Mucosa of descending colon (tissue), 3 donors: ENCODE results near the gene CHCHD10. TPM values are rescaled to one million over a fixed set of nuclear protein-coding genes. Genes with fewer than 3 reads are reported as not detected.
A peak's percentile ranks its signal among the peaks of the same experiment; 100 is the strongest.

ENCODE experiments used
- ATAC-seq: fragments of 200-7000 bp; cut with Tn5 transposase; one replicate; pipeline ENCODE4 v1.9.1; 2020; ENCODE audit warnings: mild to moderate bottlenecking, moderate library complexity
- DNase-seq, 3 donors: peaks; one replicate each; pipeline ENCODE4 v3.0.0-alpha.2; 2020
- H3K36me3 ChIP-seq: fragments of 200-600 bp; one replicate; pipeline ENCODE4 v1.8.0; 2021; ENCODE audit warnings: low read depth, mild to moderate bottlenecking
- H3K4me1 ChIP-seq: fragments of 200-600 bp; one replicate; pipeline ENCODE4 v1.8.0; 2021; ENCODE audit warnings: low read depth, mild to moderate bottlenecking
- H3K4me3 ChIP-seq: fragments of 200-600 bp; one replicate; pipeline ENCODE4 v1.8.0; 2021; ENCODE audit warnings: mild to moderate bottlenecking
- H3K9me3 ChIP-seq: fragments of 200-600 bp; one replicate; pipeline ENCODE4 v1.8.0; 2021; ENCODE audit warnings: mild to moderate bottlenecking
- intact Hi-C, 2 donors: fragments of 100-400 bp; cut with DNase I in 1 of 2; cut with micrococcal nuclease in 1 of 2; formaldehyde crosslinking; loops; one replicate each; pipeline versions ENCODE4 v1.11.0 to v1.11.1; 2022; cut with DNase I, micrococcal nuclease
- total RNA-seq, 3 donors: library from RNA; stranded (reverse); fragmentation: NEBNext Ultra II Directional in 2 of 3; extraction: Animal tissue kit (Norgen Biotek cat#: 25700) in 2 of 3; gene quantifications; one replicate each; pipeline versions ENCODE4 v1.2.1 to v1.2.4, GENCODE V29; 2021 to 2023
- TF ChIP-seq, protein P1 (sequence below): fragments of 200-600 bp; IDR thresholded peaks from one replicate; pipeline ENCODE4 v1.8.0; 2022; ENCODE audit warnings: antibody characterized with exemption, mild to moderate bottlenecking
- donor health status: DM: no; HTN: no; CAD: no; lungs with moderate emphysema.
- donor health status: DM: no; HTN: no; CAD: no.
- donor health status: DM: no; HTN: yes; CAD: no.

CHCHD10 gene
- total RNA-seq, 3 donors from 2014 or later = 279 to 464 (median 462) TPM

DNA sequence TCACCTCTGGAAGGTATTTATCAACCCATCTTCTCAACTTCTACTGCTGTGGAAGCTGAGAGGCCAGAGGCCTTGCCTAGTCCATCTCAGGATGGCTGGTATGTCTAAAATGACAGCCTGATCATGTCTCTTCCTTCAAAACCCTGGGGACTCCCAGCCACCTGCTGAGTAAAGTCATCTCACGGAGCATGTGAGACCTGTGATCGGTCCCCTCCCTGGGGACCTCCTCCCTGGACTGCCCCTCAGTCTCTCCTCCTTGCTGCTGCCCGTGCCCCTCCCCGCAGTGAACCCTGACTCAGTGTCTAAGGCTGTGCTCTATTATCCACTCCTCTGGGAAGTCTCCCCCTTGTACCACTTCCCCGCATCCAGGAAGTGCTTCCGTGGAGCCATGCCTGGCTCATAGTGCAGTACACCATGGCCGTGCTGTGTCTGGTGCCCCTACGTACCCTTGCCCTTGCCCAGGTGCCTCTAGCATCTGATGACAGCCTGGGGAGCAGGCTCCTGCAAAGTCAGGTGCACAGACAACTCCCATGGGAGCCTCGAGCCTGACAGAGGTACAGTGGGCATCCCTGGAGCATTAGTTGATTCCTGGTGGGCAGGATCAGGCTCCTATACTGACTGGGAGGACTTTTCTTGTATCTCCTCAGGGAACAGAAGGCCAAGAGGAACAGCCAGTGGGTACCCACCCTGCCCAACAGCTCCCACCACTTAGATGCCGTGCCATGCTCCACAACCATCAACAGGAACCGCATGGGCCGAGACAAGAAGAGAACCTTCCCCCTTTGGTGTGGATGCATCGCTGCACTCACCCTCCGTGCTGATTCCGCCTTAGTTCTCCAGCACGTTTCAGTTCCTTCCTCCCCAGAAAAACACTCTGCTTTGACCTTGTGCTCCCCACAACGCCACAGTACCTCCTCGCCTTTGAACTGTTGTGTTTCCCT, 32.8 kb upstream of the CHCHD10 start:
- H3K4me1 ChIP-seq = no peaks in the 10 kb centered on the region
- ATAC-seq (peak; percentile 56), DNase-seq (peak in 1 of 3 donors; percentile 58)
- peaks cover 17% of the 10 kb centered on the region for H3K36me3 ChIP-seq
- intact Hi-C loops = no loop called here
- H3K4me3 ChIP-seq = no peak overlapping the region
- no peaks in the 10 kb centered on the region for H3K9me3 ChIP-seq
- TF ChIP-seq, protein P1, sequence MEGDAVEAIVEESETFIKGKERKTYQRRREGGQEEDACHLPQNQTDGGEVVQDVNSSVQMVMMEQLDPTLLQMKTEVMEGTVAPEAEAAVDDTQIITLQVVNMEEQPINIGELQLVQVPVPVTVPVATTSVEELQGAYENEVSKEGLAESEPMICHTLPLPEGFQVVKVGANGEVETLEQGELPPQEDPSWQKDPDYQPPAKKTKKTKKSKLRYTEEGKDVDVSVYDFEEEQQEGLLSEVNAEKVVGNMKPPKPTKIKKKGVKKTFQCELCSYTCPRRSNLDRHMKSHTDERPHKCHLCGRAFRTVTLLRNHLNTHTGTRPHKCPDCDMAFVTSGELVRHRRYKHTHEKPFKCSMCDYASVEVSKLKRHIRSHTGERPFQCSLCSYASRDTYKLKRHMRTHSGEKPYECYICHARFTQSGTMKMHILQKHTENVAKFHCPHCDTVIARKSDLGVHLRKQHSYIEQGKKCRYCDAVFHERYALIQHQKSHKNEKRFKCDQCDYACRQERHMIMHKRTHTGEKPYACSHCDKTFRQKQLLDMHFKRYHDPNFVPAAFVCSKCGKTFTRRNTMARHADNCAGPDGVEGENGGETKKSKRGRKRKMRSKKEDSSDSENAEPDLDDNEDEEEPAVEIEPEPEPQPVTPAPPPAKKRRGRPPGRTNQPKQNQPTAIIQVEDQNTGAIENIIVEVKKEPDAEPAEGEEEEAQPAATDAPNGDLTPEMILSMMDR = no peak

DNA sequence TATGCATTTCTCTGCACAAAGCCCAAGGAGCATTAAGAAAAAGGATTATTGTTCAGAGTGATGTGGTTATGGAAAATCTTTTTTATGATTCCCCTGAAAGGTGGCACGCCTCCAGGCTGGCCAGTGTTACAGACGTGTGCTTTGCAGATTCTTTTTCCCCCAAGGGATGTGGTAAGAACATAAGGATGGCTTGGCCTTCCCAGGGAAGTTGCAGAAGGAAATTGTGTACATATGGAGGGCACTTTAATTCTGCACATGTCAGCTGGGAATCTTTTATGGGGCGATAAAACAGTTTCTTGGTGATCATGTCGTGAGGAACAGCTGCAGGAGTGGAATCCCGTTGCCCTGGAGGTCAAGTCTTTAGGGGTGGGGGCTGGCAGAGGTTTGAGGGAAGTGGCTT, 28.7 kb upstream of the CHCHD10 start:
- intact Hi-C loops = no loop called here
- H3K4me1 ChIP-seq = no peaks in the 10 kb centered on the region
- ATAC-seq (no peak), DNase-seq (no peak)
- no peak overlapping the region for H3K4me3 ChIP-seq
- TF ChIP-seq, protein P1 = no peak
- peaks cover 14% of the 10 kb centered on the region for H3K36me3 ChIP-seq
- H3K9me3 ChIP-seq = no peaks in the 10 kb centered on the region

DNA sequence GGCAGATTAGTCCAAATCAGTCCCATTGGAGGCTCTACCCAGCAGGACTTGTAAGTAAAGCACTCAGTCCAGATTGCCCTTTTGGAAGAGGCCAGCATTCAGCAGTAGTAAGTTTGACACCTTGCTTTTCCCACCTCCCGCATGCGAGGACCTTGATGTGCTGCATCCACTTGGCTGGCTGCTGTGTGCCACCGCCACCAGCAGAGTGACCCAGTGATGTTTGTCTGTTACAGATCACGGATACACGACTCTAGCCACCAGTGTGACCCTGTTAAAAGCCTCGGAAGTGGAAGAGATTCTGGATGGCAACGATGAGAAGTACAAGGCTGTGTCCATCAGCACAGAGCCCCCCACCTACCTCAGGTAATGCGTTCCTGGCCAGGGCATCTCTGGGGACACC, 25.6 kb upstream of the CHCHD10 start:
- intact Hi-C loops = no loop called here
- Histone ChIP-seq H3K4me3 (no peak overlapping the region), H3K9me3 (no peaks in the 10 kb centered on the region), H3K4me1 (peaks cover 3% of the 10 kb centered on the region), H3K36me3 (peaks cover 11% of the 10 kb centered on the region)
- ATAC-seq = no peak
- TF ChIP-seq, protein P1 = no peak
- DNase-seq = peak in 1 of 3 donors; percentile 6

DNA sequence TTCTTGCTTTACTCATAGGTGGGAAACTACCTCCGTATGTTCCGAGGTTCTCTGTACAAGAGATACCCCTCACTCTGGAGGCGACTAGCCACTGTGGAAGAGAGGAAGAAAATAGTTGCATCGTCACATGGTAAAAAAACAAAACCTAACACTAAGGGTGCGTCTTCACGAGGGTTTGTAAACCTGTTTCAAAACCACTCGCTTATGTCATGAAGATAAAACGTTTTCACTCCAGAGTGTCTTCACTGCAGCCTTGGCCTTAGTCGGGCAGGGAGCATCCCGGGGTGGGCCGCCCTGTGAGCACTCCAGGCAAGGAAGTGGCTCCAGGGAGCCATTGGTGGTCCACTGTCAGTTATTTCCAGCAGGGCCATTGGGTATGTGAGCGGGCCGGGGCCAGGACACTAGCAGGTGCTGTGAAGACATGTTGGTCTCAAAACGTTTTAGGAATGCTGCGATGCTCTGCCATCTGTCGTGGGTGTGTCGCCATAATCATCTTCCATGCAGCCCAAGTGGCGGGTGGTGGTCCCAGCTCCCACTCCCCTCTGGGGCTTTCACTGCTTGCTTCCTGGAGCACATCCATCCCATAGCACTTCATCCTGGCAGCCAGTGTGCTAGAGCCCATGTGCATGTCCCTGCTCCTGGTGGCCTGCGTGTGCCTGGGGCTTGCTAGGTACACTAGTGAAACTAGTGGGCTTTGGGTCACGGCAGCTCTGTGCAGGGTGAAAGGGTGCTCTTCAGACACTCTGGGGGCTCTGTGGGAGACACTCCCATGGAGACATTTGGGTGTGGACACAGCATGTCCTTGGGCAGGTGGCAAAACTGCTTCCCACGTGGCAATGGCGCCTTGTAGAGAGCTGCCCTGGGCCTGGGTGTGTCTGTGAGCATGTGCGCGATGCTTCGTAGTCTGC, 24.2 kb upstream of the CHCHD10 start:
- peaks cover 11% of the 10 kb centered on the region for H3K36me3 ChIP-seq
- peak in 2 of 3 donors; percentile 23 to 45 for DNase-seq

More for the DNA sequence above, 24.2 kb upstream of the CHCHD10 start:
- Histone ChIP-seq H3K4me3 (no peak overlapping the region), H3K4me1 (peaks cover 9% of the 10 kb centered on the region), H3K9me3 (no peaks in the 10 kb centered on the region)
- ATAC-seq = peak; percentile 46
- intact Hi-C loops = no loop called here
- TF ChIP-seq, protein P1 = no peak
